Neutrophil (primary cell): ENCODE data around the gene MAMDC4.

Source experiments
- H3K27ac ChIP-seq: fragments of 200-600 bp; sonication (generic); 2 replicates; pipeline ENCODE4 v1.5.1; 2016; ENCODE audit warnings: mild to moderate bottlenecking, moderate library complexity
- H3K27me3 ChIP-seq: fragments of 200-600 bp; sonication (generic); 2 replicates; pipeline ENCODE4 v1.6.0; 2016; ENCODE audit warnings: mild to moderate bottlenecking
- H3K36me3 ChIP-seq: fragments of 200-600 bp; sonication (generic); 2 replicates; pipeline ENCODE4 v1.5.1; 2017
- H3K4me1 ChIP-seq, 2 experiments: fragments of 200-600 bp in 1 of 2; sonication (generic) in 1 of 2; 1 replicate in 1 of 2; 2 replicates in 1 of 2; pipeline versions ENCODE4 v1.5.1 to v1.6.1; 2013 to 2016; ENCODE audit warnings: low read depth in 1 of 2, low read length in 1 of 2, mild to moderate bottlenecking in 1 of 2, moderate library complexity in 1 of 2; ENCODE audit not compliant: control insufficient read depth in 1 of 2, insufficient read depth in 1 of 2
- H3K4me3 ChIP-seq, 2 experiments: fragments of 200-600 bp in 1 of 2; sonication (generic) in 1 of 2; 1 replicate in 1 of 2; 2 replicates in 1 of 2; pipeline ENCODE4 v1.5.1; 2013 to 2016; ENCODE audit warnings: low read depth in 1 of 2, low read length in 1 of 2, mild to moderate bottlenecking in 1 of 2, moderate library complexity in 1 of 2
- H3K9me3 ChIP-seq: fragments of 200-600 bp; sonication (generic); 2 replicates; pipeline ENCODE4 v1.5.1; 2016
- TF ChIP-seq, protein P1 (sequence below): fragments of 200-600 bp; sonication (generic); IDR thresholded peaks from 2 replicates; pipeline ENCODE4 v1.5.1; 2016; ENCODE audit warnings: antibody characterized with exemption

The MAMDC4 gene

GRCh38 chr9:136856079-136856476 lies 3.9 kb downstream of the MAMDC4 start:
- Histone ChIP-seq H3K4me1 (no peaks in the 10 kb centered on the region), H3K9me3 (no peaks in the 10 kb centered on the region), H3K36me3 (peaks cover 15% of the 10 kb centered on the region), H3K4me3 (no peak overlapping the region), H3K27me3 (no peaks in the 10 kb centered on the region), H3K27ac (no peak overlapping the region)
- TF ChIP-seq, protein P1, sequence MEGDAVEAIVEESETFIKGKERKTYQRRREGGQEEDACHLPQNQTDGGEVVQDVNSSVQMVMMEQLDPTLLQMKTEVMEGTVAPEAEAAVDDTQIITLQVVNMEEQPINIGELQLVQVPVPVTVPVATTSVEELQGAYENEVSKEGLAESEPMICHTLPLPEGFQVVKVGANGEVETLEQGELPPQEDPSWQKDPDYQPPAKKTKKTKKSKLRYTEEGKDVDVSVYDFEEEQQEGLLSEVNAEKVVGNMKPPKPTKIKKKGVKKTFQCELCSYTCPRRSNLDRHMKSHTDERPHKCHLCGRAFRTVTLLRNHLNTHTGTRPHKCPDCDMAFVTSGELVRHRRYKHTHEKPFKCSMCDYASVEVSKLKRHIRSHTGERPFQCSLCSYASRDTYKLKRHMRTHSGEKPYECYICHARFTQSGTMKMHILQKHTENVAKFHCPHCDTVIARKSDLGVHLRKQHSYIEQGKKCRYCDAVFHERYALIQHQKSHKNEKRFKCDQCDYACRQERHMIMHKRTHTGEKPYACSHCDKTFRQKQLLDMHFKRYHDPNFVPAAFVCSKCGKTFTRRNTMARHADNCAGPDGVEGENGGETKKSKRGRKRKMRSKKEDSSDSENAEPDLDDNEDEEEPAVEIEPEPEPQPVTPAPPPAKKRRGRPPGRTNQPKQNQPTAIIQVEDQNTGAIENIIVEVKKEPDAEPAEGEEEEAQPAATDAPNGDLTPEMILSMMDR, result no peak

DNA sequence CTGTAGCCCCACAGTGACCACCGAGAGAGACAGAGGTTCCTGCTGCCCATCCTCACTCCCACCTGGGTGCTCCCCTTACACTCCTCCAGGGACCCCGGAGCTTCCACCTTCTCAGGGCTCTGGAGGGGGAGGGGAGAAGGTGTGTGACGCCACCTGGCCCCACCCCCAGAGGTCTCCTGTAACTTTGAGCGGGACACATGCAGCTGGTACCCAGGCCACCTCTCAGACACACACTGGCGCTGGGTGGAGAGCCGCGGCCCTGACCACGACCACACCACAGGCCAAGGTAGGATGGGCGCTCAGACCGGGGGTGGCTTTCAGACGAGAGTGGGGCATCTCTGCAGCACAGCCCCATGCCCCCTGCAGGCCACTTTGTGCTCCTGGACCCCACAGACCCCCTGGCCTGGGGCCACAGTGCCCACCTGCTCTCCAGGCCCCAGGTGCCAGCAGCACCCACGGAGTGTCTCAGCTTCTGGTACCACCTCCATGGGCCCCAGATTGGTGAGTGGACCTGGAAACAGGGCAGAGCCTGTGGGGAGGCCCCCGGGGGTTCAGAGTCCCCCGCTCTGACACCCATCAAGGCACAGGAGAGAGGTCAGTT lies 4.5 kb downstream of the MAMDC4 start:
- peaks cover 20% of the 10 kb centered on the region for H3K36me3 ChIP-seq
- no peak overlapping the region for H3K4me3 ChIP-seq
- H3K9me3 ChIP-seq, result no peaks in the 10 kb centered on the region
- H3K4me1 ChIP-seq, result no peaks in the 10 kb centered on the region
- H3K27ac ChIP-seq, result no peak overlapping the region
- TF ChIP-seq, protein P1, result no peak
- H3K27me3 ChIP-seq, result no peaks in the 10 kb centered on the region

DNA sequence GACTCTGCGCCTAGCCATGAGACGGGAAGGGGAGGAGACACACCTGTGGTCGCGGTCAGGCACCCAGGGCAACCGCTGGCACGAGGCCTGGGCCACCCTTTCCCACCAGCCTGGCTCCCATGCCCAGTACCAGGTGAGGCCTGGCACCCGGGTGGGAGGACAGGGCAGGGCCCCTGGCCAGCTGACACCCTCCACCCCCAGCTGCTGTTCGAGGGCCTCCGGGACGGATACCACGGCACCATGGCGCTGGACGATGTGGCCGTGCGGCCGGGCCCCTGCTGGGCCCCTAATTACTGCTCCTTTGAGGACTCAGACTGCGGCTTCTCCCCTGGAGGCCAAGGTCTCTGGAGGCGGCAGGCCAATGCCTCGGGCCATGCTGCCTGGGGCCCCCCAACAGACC lies 5.0 kb downstream of the MAMDC4 start:
- H3K4me3 ChIP-seq, result no peak overlapping the region
- TF ChIP-seq, protein P1, result no peak
- peaks cover 26% of the 10 kb centered on the region for H3K36me3 ChIP-seq

GRCh38 chr9:136857581-136858412 lies 5.7 kb downstream of the MAMDC4 start:
- Histone ChIP-seq H3K4me3 (no peak overlapping the region), H3K4me1 (no peaks in the 10 kb centered on the region), H3K27ac (no peak overlapping the region), H3K9me3 (no peaks in the 10 kb centered on the region), H3K36me3 (peaks cover 32% of the 10 kb centered on the region), H3K27me3 (no peaks in the 10 kb centered on the region)
- TF ChIP-seq, protein P1, result no peak

More for the DNA sequence above, 5.0 kb downstream of the MAMDC4 start:
- H3K27ac ChIP-seq, result no peak overlapping the region
- H3K4me1 ChIP-seq, result no peaks in the 10 kb centered on the region
- no peaks in the 10 kb centered on the region for H3K9me3 ChIP-seq
- H3K27me3 ChIP-seq, result no peaks in the 10 kb centered on the region

- Histone ChIP-seq H3K27me3 (no peaks in the 10 kb centered on the region), H3K36me3 (peaks cover 38% of the 10 kb centered on the region), H3K4me1 (no peaks in the 10 kb centered on the region), H3K9me3 (no peaks in the 10 kb centered on the region), H3K27ac (no peak overlapping the region), H3K4me3 (no peak overlapping the region)
- TF ChIP-seq, protein P1, result no peak
Observed at GRCh38 chr9:136858452-136858843, 6.3 kb downstream of the MAMDC4 start.
